NCI-H1048 (cell line): ENCODE measurements around the gene MTOR.

Experiments used
- DNase-seq: peaks from one replicate; lab custom pipeline; 2025; lab: John Stamatoyannopoulos, UW

The MTOR gene

GRCh38 chr1:11216074-11216473 is 46.3 kb downstream of the MTOR start:
- DNase-seq, result no peak

GRCh38 chr1:11215381-11216005 is 46.9 kb downstream of the MTOR start:
- no peak for DNase-seq

GRCh38 chr1:11214698-11215380 is 47.5 kb downstream of the MTOR start:
- DNase-seq, result no peak

GRCh38 chr1:11211925-11212587 is 50.3 kb downstream of the MTOR start:
- no peak for DNase-seq

GRCh38 chr1:11211461-11211860 is 50.9 kb downstream of the MTOR start:
- DNase-seq, result no peak

DNA sequence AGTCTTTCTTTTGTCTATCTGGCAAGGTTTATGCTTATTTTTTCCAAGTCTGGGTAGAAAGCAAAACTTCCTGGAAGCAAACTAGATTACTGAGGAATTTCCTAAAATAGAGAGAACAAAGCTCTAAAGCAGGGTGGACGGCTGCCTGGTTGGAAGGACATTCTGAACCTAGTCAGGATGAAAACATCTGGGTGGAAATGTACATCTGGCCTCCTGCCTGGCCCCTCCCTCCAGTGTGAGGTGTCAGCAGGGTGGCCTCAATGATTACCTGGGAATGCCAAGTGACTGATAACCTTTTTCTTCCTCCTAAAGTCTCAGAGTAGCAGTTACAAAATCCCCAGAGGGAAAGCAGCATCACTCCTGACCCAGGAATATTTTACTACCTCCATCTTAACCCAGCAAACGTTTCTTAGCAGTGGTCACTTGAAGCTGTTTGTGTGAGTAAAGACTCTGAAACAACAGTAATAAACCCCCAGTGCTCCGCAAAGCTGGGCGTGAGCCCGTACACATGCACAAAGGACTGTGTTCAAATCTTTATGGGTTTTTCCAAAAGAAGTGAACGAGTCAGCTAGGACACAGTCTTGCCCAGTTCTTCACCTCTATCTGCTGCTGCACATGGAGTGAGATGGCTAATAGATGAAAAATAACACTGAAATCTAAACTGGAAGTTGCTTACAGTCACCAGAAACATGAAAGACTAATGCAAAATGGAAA is 54.3 kb downstream of the MTOR start:
- DNase-seq, result no peak

- DNase-seq, result no peak
These were observed 57.8 kb downstream of the MTOR start for GRCh38 chr1:11204396-11205190.

DNA sequence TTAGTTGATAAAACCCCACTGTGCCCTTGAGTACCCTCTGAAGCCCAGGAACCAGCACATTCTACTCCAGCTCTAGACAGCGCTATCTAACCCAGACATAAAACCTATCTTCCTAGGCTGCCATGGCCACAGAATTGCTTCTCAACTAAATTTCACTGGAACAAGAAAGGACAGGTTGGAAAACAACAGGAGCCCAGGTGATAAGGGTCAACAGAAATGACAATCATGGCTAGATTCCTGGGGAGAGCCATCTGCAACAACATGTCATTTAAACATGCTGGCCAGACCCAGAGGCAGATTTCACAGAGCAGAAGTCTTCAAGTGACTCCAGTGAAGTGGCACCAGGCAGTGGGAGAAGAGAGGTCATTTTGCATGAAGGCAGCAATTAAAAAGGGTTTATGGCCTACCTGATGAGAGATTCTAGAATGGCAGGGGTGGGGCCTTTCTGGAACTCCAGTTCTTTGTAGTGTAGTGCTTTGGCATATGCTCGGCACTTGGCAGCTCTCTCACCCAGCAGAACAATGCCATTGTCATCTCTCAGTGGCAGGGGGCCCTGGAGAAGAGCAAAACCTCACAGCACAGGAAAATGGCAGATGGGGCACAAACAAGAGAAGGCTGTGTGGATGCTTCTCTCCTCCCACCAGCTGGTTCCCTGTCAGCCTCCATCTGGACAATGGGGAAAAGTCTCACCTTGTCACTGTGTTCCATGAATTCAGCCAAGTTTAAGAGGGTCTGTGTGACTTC is 63.3 kb downstream of the MTOR start:
- no peak for DNase-seq

- DNase-seq, result no peak
These were observed 64.1 kb downstream of the MTOR start for GRCh38 chr1:11198257-11198656.

DNA sequence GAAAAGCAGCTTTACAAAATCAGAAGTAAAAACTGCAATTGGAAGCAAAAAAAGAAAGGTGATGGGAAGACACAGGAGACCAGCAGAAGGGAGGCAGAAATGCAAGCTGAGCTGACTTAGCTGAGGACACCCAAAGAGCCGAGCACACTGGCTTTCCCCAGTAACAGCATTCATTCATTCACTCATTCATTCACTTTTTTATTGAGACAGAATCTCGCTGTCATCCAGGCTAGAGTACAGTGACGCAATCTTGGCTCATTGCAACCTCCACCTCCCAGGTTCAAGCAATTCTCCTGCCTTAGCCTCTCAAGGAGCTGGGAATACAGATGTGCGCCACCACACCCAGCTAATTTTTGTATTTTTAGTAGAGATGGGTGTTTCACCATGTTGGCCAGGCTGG is 65.0 kb downstream of the MTOR start:
- no peak for DNase-seq

GRCh38 chr1:11196945-11197344 is 65.4 kb downstream of the MTOR start:
- DNase-seq, result no peak

- no peak for DNase-seq
These were observed 67.8 kb downstream of the MTOR start for GRCh38 chr1:11194407-11195176.

DNA sequence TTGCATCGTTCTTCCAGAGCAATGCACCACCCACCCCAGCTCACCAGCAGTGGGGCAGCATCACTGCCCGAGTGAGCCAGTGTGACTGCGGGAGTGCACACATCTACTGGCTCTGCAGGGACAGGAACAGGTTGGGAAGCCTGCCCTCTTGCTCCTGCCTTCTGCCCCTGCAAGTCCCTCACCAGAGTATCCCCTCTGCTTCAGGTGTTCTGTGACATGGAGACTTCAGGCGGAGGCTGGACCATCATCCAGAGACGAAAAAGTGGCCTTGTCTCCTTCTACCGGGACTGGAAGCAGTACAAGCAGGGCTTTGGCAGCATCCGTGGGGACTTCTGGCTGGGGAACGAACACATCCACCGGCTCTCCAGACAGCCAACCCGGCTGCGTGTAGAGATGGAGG is 69.0 kb downstream of the MTOR start:
- no peak for DNase-seq

DNA sequence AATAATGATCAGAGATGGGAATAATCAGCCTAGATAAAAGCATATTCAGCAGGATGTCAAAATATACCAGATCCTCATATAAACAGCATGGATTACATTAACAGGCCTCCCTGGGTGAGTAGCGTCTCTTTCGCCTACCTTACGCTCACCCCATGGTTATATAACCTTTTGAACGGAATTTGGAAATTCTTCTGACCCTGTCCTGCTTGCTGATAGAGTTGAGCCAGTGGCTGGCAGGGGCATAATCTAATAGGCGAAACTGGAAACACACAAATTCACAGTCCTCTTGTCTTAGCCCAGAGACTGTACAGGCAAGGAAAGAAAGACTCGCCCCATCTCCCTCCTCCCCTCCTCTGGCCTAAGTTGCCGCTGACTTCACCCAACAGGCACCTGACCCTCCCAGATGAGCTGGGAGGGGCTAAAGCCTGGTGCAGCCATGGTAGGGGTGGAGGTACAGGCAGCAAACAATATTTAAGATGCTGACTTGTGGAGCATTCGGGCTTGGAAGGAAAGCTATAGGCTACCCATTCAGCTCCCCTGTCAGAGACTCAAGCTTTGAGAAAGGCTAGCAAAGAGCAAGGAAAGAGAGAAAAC is 73.4 kb downstream of the MTOR start, which contains the start of gene ANGPTL7:
ANGPTL7 (plus strand) TSS at position 498 of the 594 bp plus-strand sequence. CDS start 225 bp downstream, outside the sequence.
- DNase-seq, result no peak

DNA sequence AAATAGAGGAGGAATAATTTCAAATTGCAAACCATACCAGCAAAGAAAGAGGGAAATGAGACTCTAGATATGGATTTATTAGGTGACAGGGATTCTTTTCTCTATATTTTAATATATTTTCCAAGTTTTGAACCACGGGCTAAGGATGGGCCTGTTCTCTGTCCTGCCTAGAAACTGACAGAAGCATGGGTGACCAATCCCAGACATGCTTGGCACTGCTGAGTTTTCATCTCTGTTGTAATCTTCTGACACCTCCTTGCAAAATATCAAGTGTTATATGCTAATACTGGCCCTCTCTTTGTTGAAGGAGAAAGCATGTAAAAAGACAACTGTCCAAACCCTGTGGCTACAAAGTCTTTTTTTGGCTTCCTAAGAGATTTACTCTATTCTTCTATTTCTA is 74.0 kb downstream of the MTOR start:
- no peak for DNase-seq

DNA sequence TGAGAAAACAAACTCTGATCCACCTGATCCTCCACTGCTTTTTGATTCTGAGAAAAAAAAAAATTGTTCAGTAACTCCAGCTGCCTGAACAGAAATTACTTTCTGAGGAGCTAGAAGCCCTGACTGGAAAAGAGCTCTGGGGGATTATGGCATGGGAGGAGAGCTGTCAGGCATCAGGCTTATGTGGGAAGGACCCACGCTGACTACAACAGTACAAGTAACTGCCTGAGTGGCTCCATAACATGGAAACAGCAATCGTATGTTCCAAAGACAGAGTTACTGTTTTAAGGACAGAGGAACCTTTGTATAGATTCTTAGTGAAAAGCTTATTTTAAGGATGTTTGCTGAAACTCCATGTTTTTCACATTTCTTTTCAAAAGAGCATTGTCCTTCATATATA is 74.4 kb downstream of the MTOR start:
- no peak for DNase-seq

GRCh38 chr1:11187494-11187893 is 74.9 kb downstream of the MTOR start:
- no peak for DNase-seq

DNA sequence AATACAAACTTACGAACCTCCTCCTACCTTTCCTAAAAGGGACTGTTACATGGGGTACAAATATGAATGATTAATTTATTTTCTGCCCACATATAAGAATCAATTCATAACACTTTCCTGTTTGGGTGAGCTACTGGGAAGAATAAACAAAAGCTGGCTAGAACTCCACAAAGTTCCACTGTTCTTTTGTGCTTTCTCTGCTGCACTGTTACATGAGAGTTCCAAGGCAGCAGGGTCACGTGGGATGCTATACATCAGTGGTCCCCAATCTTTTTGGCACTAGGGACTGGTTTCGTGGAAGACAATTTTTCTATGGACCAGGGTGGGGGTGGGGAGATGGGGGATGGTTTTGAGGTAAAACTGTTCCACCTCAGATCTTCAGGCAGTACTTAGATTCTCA is 75.4 kb downstream of the MTOR start:
- DNase-seq, result no peak

DNA sequence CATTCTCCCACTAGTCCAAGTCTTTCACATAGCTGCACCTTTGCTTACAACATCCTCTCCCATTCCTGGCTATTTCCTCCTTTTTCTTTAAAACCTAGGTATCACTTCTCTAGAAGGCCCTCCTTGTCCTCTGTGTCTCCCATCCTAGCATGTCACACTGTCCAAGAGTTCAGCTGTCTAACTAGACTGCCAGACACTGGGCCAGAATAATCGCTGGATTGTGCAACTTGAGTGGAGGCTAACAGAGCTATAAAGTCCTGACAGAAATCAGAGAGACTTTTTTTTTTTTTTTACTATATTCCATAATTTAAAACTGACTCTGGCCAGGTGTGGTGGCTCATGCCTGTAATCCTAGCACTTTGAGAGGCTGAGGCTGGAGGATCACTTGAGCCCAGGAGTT is 77.4 kb downstream of the MTOR start:
- no peak for DNase-seq

DNA sequence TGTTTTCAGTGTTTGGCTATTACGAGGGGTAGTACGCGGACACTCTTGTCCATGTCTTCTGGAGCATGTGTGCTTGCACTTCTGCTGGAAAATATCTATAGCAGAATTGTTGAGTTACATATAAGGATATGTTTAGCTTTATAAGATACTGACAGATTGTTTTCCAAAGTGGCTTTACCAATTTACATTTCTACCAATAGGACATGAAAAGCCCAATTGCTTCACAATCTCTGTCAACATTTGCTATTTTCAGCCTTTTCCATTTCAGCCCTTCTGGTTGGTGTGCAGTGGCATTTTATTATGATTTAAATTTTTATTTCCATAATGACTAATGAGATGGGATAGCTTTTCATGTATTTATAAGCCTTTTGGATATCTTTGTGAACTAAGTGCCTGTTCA is 79.5 kb downstream of the MTOR start:
- no peak for DNase-seq
